H1 (cell line): ENCODE results near the gene HCK. TPM values are rescaled to one million over a fixed set of nuclear protein-coding genes. Genes with fewer than 3 reads are reported as not detected.

ENCODE experiments used
- CTCF ChIA-PET: fragments of 300-600 bp; sonication (Branson Sonifier 250); formaldehyde crosslinking; loops from one replicate; lab custom pipeline; 2021; ENCODE audit not compliant: partially characterized antibody; lab: Charles Lee
- POLR2A ChIA-PET: fragments of 300-600 bp; sonication (Branson Sonifier 250); formaldehyde crosslinking; loops from one replicate; lab custom pipeline; 2021; ENCODE audit warnings: inconsistent platforms; ENCODE audit not compliant: partially characterized antibody; lab: Charles Lee
- DNase-seq, 2 experiments: peaks; one replicate each; pipeline versions ENCODE4 v3.0.0 to v3.0.0-alpha.2; 2010 to 2022; ENCODE audit warnings: low spot score in 2 of 2, low read depth in 1 of 2, mixed read lengths in 1 of 2
- FAIRE-seq: peaks from 2 replicates; lab custom pipeline; 2011; peaks lifted over from hg19 to GRCh38; lab: Jason Lieb, UNC
- H2AFZ ChIP-seq: 2 replicates; pipeline ENCODE4 v1.8.1; 2012; ENCODE audit warnings: low read length, inconsistent platforms
- H2AK5ac ChIP-seq: 2 replicates; pipeline ENCODE4 v1.6.1; 2013; ENCODE audit warnings: low read depth, low read length
- H2BK120ac ChIP-seq: replicated peaks from 2 replicates; pipeline ENCODE3; 2013; ENCODE audit warnings: low read depth, low read length, inconsistent platforms
- H2BK12ac ChIP-seq: 2 replicates; pipeline ENCODE4 v1.6.1; 2013; ENCODE audit warnings: low read depth, low read length
- H2BK15ac ChIP-seq: 2 replicates; pipeline ENCODE4 v1.6.1; 2013; ENCODE audit warnings: low read length
- H2BK20ac ChIP-seq: 2 replicates; pipeline ENCODE4 v1.6.1; 2013; ENCODE audit warnings: low read length
- H2BK5ac ChIP-seq: 2 replicates; pipeline ENCODE4 v1.6.1; 2013; ENCODE audit warnings: low read depth, low read length
- H3K14ac ChIP-seq: 2 replicates; pipeline ENCODE4 v1.6.1; 2013; ENCODE audit warnings: inconsistent platforms; ENCODE audit not compliant: insufficient read length
- H3K18ac ChIP-seq: 2 replicates; pipeline ENCODE4 v1.6.1; 2013; ENCODE audit warnings: low read length; ENCODE audit errors: extremely low read depth
- H3K23ac ChIP-seq: 2 replicates; pipeline ENCODE4 v1.6.1; 2013; ENCODE audit warnings: inconsistent platforms; ENCODE audit not compliant: insufficient read length
- H3K23me2 ChIP-seq: 2 replicates; pipeline ENCODE4 v1.6.1; 2013; ENCODE audit warnings: low read depth, low read length
- H3K27ac ChIP-seq: 2 replicates; pipeline ENCODE4 v1.6.1; 2011; ENCODE audit warnings: low read depth, low read length, inconsistent platforms
- H3K27me3 ChIP-seq, 4 experiments: replicated peaks in 1 of 4; 1 replicate in 1 of 4; 2 replicates in 3 of 4; pipeline versions ENCODE4 v1.6.1 to v1.8.1; 2011 to 2013; ENCODE audit warnings: low read length in 3 of 4, mild to moderate bottlenecking in 3 of 4, inconsistent platforms in 2 of 4, mixed read lengths in 2 of 4, moderate library complexity in 1 of 4; ENCODE audit not compliant: control insufficient read depth in 3 of 4, insufficient read depth in 3 of 4; ENCODE audit errors: extremely low read depth in 1 of 4
- H3K36me3 ChIP-seq, 4 experiments: 2 replicates each; pipeline versions ENCODE4 v1.6.1 to v1.8.1; 2011 to 2013; ENCODE audit warnings: mild to moderate bottlenecking in 4 of 4, low read length in 3 of 4, moderate library complexity in 2 of 4, control low read depth in 1 of 4, inconsistent platforms in 1 of 4; ENCODE audit not compliant: insufficient read depth in 4 of 4, control insufficient read depth in 2 of 4
- H3K4ac ChIP-seq: replicated peaks from 2 replicates; pipeline ENCODE3; 2013; ENCODE audit warnings: low read length, low read depth, mixed read lengths, inconsistent platforms; ENCODE audit not compliant: insufficient read length
- H3K4me1 ChIP-seq, 4 experiments: replicated peaks in 1 of 4; 1 replicate in 1 of 4; 2 replicates in 3 of 4; pipeline versions ENCODE4 v1.6.1 to v1.8.1; 2011 to 2013; ENCODE audit warnings: low read length in 3 of 4, inconsistent platforms in 2 of 4, mixed read lengths in 1 of 4; ENCODE audit not compliant: insufficient read depth in 4 of 4, control insufficient read depth in 3 of 4
- H3K4me2 ChIP-seq, 2 experiments: 2 replicates each; pipeline versions ENCODE4 v1.6.1 to v1.8.1; 2011 to 2013; ENCODE audit warnings: low read depth in 2 of 2, low read length in 2 of 2, control low read depth in 1 of 2, inconsistent platforms in 1 of 2, mild to moderate bottlenecking in 1 of 2; ENCODE audit not compliant: insufficient read depth in 1 of 2
- H3K4me3 ChIP-seq, 4 experiments: fragments of 200-600, 300-600 bp in 1 of 4; sonication (generic), shearing (Covaris generic), sonication (Bioruptor Twin) in 1 of 4; 2 replicates each; pipeline versions ENCODE4 v1.5.1 to v1.8.1; 2011 to 2016; ENCODE audit warnings: low read length in 4 of 4, low read depth in 3 of 4, control low read depth in 2 of 4, inconsistent platforms in 2 of 4, mild to moderate bottlenecking in 2 of 4, mixed read lengths in 1 of 4, moderate library complexity in 1 of 4; ENCODE audit not compliant: insufficient read depth in 2 of 4; ENCODE audit errors: extremely low read depth in 1 of 4
- H3K56ac ChIP-seq: replicated peaks from 2 replicates; pipeline ENCODE3; 2013; ENCODE audit warnings: low read depth, mild to moderate bottlenecking, mixed read lengths, low read length, inconsistent platforms; ENCODE audit not compliant: insufficient read length
- H3K79me1 ChIP-seq: 2 replicates; pipeline ENCODE4 v1.6.1; 2013; ENCODE audit warnings: low read depth, low read length, control low read depth
- H3K79me2 ChIP-seq, 2 experiments: 2 replicates each; pipeline versions ENCODE4 v1.6.1 to v1.8.1; 2012 to 2013; ENCODE audit warnings: low read length in 2 of 2, mild to moderate bottlenecking in 2 of 2, inconsistent platforms in 1 of 2; ENCODE audit not compliant: insufficient read depth in 2 of 2, control insufficient read depth in 1 of 2
- H3K9ac ChIP-seq, 4 experiments: replicated peaks in 1 of 4; 1 replicate in 1 of 4; 2 replicates in 3 of 4; pipeline versions ENCODE4 v1.6.1 to v1.8.1; 2011 to 2013; ENCODE audit warnings: low read depth in 3 of 4, low read length in 3 of 4, control low read depth in 2 of 4, mild to moderate bottlenecking in 2 of 4, moderate library complexity in 2 of 4, inconsistent platforms in 1 of 4; ENCODE audit errors: extremely low read depth in 1 of 4
- H3K9me3 ChIP-seq, 2 experiments: 2 replicates each; pipeline versions ENCODE4 v1.6.1 to v1.8.1; 2012 to 2013; ENCODE audit warnings: mild to moderate bottlenecking in 2 of 2, moderate library complexity in 2 of 2, control low read depth in 1 of 2, inconsistent platforms in 1 of 2, low read depth in 1 of 2, low read length in 1 of 2, mixed read lengths in 1 of 2; ENCODE audit not compliant: insufficient read depth in 2 of 2
- H4K20me1 ChIP-seq, 2 experiments: replicated peaks in 1 of 2; 2 replicates each; pipeline versions ENCODE3 to v1.8.1; 2011 to 2013; ENCODE audit warnings: inconsistent platforms in 2 of 2, low read length in 2 of 2, mild to moderate bottlenecking in 1 of 2; ENCODE audit not compliant: insufficient read depth in 2 of 2, control insufficient read depth in 1 of 2
- H4K5ac ChIP-seq: 2 replicates; pipeline ENCODE4 v1.6.1; 2013; ENCODE audit warnings: low read length, low read depth, mixed read lengths, inconsistent platforms; ENCODE audit not compliant: insufficient read length
- H4K8ac ChIP-seq: 2 replicates; pipeline ENCODE4 v1.8.0; 2013; ENCODE audit warnings: mild to moderate bottlenecking, moderate library complexity, low read length, inconsistent platforms; ENCODE audit not compliant: insufficient read depth; ENCODE audit errors: extremely low read depth
- H4K91ac ChIP-seq: replicated peaks from 2 replicates; pipeline ENCODE3; 2013; ENCODE audit warnings: low read length, mixed read lengths, inconsistent platforms; ENCODE audit not compliant: insufficient read length
- CREB1 ChIP-seq: IDR thresholded peaks from 2 replicates; pipeline ENCODE4 v1.6.1; 2012; ENCODE audit warnings: inconsistent platforms
- EP300 ChIP-seq, 2 experiments: IDR thresholded peaks; 1 replicate in 1 of 2; 2 replicates in 1 of 2; pipeline ENCODE4 v1.6.1; 2011 to 2012; ENCODE audit warnings: low read depth in 2 of 2, low read length in 2 of 2, mild to moderate bottlenecking in 2 of 2, borderline replicate concordance in 1 of 2, inconsistent platforms in 1 of 2, moderate library complexity in 1 of 2
- FOSL1 ChIP-seq: IDR thresholded peaks from 2 replicates; pipeline ENCODE4 v1.6.1; 2011; ENCODE audit warnings: mild to moderate bottlenecking, low read depth, low read length, moderate library complexity; ENCODE audit not compliant: insufficient read depth
- JUND ChIP-seq: IDR thresholded peaks from 2 replicates; pipeline ENCODE4 v1.6.1; 2011; ENCODE audit warnings: mild to moderate bottlenecking, improper control_type of control experiment, low read length
- NRF1 ChIP-seq: IDR thresholded peaks from 2 replicates; pipeline ENCODE4 v1.6.1; 2011; ENCODE audit warnings: mild to moderate bottlenecking, low read depth, low read length, improper control_type of control experiment
- RAD21 ChIP-seq, 2 experiments: IDR thresholded peaks in 1 of 2; conservative IDR thresholded peaks in 1 of 2; 2 replicates each; pipeline ENCODE4 v1.6.1; 2011; ENCODE audit warnings: low read depth in 2 of 2, low read length in 2 of 2, improper control_type of control experiment in 1 of 2, inconsistent platforms in 1 of 2, mild to moderate bottlenecking in 1 of 2, moderate library complexity in 1 of 2
- RNF2 ChIP-seq: fragments of 200-900, 300-1000 bp; sonication (generic); IDR thresholded peaks from 2 replicates; pipeline ENCODE4 v1.7.1; 2016; ENCODE audit warnings: borderline replicate concordance, low read depth, mild to moderate bottlenecking, antibody characterized with exemption, low read length; ENCODE audit not compliant: poor library complexity, severe bottlenecking; ENCODE audit errors: missing control alignments
- SP1 ChIP-seq: IDR thresholded peaks from 2 replicates; pipeline ENCODE4 v1.6.1; 2011; ENCODE audit warnings: low read depth, low read length
- SUZ12 ChIP-seq: fragments of 200-600 bp; sonication (generic); IDR thresholded peaks from 2 replicates; pipeline ENCODE4 v1.6.1; 2012; ENCODE audit warnings: mild to moderate bottlenecking, inconsistent platforms, low read length, moderate library complexity, mixed read lengths
- WGBS, 2 experiments: shearing (Covaris generic) in 1 of 2; methylation state at CpG; one replicate each; pipeline versions ENCODE4 v1.1.6 to v1.1.7; 2013 to 2015; ENCODE audit warnings: low lambda C conversion rate in 2 of 2, mixed read lengths in 2 of 2, inconsistent platforms in 1 of 2, low coverage in 1 of 2, missing lambda C conversion rate in 1 of 2; ENCODE audit not compliant: insufficient replicate concordance in 2 of 2, insufficient coverage in 1 of 2, insufficient read length in 1 of 2; ENCODE audit errors: extremely low coverage in 1 of 2, missing lambda C conversion rate in 1 of 2; 5-methylcytosine and 5-hydroxymethylcytosine counted together
- polyA plus RNA-seq, 7 experiments: library from polyadenylated mRNA; depleted of rRNA in 3 of 7; stranded (reverse) in 5 of 7; unstranded in 2 of 7; fragments of >200 nt in 5 of 7; fragments of 200-250 nt in 2 of 7; gene quantifications; 1 replicate in 5 of 7; 2 replicates in 1 of 7; 4 replicates in 1 of 7; pipeline versions ENCODE4 v1.2.1 to v1.2.3, GENCODE V29; 2011 to 2013; ENCODE audit warnings: missing spikeins in 2 of 7, mixed read lengths in 2 of 7
- total RNA-seq: library from RNA; stranded (reverse); fragmentation: NEBNext Ultra II Directional; extraction: Animal tissue kit (Norgen Biotek cat#: 25700); gene quantifications from 2 replicates; pipeline ENCODE4 v1.2.1, GENCODE V29; 2021
- TF ChIP-seq, protein P1 (sequence below), 3 experiments: IDR thresholded peaks; 1 replicate in 2 of 3; 2 replicates in 1 of 3; pipeline versions ENCODE4 v1.5.1 to v1.6.1; 2011; ENCODE audit warnings: low read length in 3 of 3, mild to moderate bottlenecking in 3 of 3, inconsistent platforms in 2 of 3, low read depth in 1 of 3, moderate library complexity in 1 of 3; ENCODE audit not compliant: insufficient read depth in 1 of 3; ENCODE audit errors: control extremely low read depth in 1 of 3

The HCK gene
- total and polyA plus RNA-seq, 2 of the 8 experiments (the other 6 are each of a cell fraction or from before 2014, with no cell fraction given) = 0.37 to 4.3 TPM

DNA sequence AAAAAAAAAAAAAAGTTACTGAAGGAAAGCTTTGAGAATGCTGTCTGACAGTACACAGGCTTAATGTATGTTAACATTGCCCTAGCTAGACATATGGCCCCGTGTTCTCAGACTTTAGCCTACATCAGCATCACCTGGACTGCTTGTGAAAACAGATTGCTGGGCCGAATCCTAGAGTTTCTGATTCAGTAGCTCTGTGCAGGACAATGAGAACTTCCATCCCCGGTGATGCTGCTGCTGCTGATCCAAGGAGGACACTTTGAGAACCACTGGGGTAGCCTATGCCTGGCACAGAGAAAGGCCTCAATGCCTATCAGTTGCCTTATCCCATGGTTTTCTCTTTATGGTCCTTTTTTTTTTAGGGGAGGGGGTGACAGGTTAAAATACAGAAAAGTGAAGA, 1.6 kb downstream of the HCK start:
- DNase-seq (no peak), FAIRE-seq (no peak)
- Histone ChIP-seq H2BK120ac (no peak overlapping the region), H3K14ac (no peak overlapping the region), H3K23ac (no peak overlapping the region), H2BK5ac (no peak overlapping the region), H3K27me3 (peaks cover 3 to 45% (median 33%) of the 10 kb centered on the region in 4 experiments), H4K91ac (no peak overlapping the region), H3K4ac (no peak overlapping the region), H2BK12ac (no peak overlapping the region), H3K9me3 (no peaks in the 10 kb centered on the region), H3K36me3 (no peaks in the 10 kb centered on the region), H4K20me1 (no peaks in the 10 kb centered on the region), H3K23me2 (peaks cover 8% of the 10 kb centered on the region; the same call in 1 of the 2 replicates), H3K79me1 (no peaks in the 10 kb centered on the region), H4K8ac (no peak overlapping the region), H3K4me3 (no peak overlapping the region), H3K56ac (no peak overlapping the region), H2BK20ac (no peak overlapping the region), H2AK5ac (no peak overlapping the region), H3K79me2 (no peaks in the 10 kb centered on the region), H3K4me2 (no peak overlapping the region; a peak in 1 of 4 replicates), H3K4me1 (peaks cover 2 to 10% (median 6%) of the 10 kb centered on the region in 4 experiments; a peak in 5 of 7 replicates), H3K18ac (no peak overlapping the region), H2AFZ (no peak overlapping the region), H4K5ac (no peak overlapping the region), H3K9ac (no peak overlapping the region), H2BK15ac (no peak overlapping the region), H3K27ac (no peak overlapping the region)
- POLR2A ChIA-PET = no interaction called here
- WGBS, 2 experiments = 91% methylated on average over 3 of the region's 3 CpGs; no CpG with 5 or more reads in 1 of the 2 experiments
- CTCF ChIA-PET = interaction anchor here (0.7 to 2.2 kb wide), 5 partner anchors 14 to 236 kb away, joined by 3 to 5 read pairs (median 4); no protein-coding TSS in a partner anchor
- TF ChIP-seq NRF1 (no peak), SP1 (no peak), CREB1 (no peak), JUND (no peak), RAD21 (IDR thresholded peaks at IDR 0.05 in 1 of 2, conservative IDR thresholded peaks at IDR 0.05 in 1 of 2; ENCODE audit: low read depth in 2 of 2, low read length in 2 of 2) (no peak), RNF2 (no peak), FOSL1 (no peak), SUZ12 (no peak), EP300 (IDR thresholded peaks at IDR 0.05; ENCODE audit: borderline replicate concordance in 1 of 2, low read depth in 2 of 2, low read length in 2 of 2) (no peak)
- TF ChIP-seq, protein P1, sequence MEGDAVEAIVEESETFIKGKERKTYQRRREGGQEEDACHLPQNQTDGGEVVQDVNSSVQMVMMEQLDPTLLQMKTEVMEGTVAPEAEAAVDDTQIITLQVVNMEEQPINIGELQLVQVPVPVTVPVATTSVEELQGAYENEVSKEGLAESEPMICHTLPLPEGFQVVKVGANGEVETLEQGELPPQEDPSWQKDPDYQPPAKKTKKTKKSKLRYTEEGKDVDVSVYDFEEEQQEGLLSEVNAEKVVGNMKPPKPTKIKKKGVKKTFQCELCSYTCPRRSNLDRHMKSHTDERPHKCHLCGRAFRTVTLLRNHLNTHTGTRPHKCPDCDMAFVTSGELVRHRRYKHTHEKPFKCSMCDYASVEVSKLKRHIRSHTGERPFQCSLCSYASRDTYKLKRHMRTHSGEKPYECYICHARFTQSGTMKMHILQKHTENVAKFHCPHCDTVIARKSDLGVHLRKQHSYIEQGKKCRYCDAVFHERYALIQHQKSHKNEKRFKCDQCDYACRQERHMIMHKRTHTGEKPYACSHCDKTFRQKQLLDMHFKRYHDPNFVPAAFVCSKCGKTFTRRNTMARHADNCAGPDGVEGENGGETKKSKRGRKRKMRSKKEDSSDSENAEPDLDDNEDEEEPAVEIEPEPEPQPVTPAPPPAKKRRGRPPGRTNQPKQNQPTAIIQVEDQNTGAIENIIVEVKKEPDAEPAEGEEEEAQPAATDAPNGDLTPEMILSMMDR (IDR thresholded peaks at IDR 0.05; ENCODE audit: control extremely low read depth in 1 of 3, insufficient read depth in 1 of 3, low read depth in 1 of 3, low read length in 3 of 3) = no peak
